ENCODE data around the gene MAP2K4. TPM values are rescaled to one million over a fixed set of nuclear protein-coding genes. Genes with fewer than 3 reads are reported as not detected.

Gene MAP2K4
- total and polyA plus RNA-seq, 2 donors (not counting 1 experiment from before 2014, with no cell fraction given): 23.5 to 25.4 TPM

DNA sequence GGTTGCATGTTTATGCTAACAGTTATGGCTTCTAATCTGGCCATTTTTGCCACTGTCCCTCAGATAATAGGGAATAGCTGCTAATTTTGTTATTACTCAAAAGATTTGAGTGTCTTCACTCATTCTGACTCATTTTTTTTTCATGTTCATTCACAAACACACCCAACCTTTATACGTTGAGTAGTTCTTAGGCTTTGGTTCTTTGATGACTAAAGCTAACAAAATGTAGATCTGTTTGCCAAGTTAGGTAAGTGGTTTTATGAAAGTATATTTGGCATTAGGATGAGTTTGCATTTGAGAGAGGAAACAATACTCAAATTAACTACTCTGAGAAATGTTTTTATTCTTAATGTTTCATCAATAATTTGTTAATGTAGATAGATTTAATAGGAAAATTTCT is 3.6 kb downstream of the MAP2K4 start:
- TF ChIP-seq, protein P1, sequence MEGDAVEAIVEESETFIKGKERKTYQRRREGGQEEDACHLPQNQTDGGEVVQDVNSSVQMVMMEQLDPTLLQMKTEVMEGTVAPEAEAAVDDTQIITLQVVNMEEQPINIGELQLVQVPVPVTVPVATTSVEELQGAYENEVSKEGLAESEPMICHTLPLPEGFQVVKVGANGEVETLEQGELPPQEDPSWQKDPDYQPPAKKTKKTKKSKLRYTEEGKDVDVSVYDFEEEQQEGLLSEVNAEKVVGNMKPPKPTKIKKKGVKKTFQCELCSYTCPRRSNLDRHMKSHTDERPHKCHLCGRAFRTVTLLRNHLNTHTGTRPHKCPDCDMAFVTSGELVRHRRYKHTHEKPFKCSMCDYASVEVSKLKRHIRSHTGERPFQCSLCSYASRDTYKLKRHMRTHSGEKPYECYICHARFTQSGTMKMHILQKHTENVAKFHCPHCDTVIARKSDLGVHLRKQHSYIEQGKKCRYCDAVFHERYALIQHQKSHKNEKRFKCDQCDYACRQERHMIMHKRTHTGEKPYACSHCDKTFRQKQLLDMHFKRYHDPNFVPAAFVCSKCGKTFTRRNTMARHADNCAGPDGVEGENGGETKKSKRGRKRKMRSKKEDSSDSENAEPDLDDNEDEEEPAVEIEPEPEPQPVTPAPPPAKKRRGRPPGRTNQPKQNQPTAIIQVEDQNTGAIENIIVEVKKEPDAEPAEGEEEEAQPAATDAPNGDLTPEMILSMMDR (conservative IDR thresholded peaks at IDR 0.05 in 1 of 2, IDR thresholded peaks at IDR 0.05 in 1 of 2; ENCODE audit: low read depth in 1 of 2, low read length in 2 of 2): no peak
- no peak for TF ChIP-seq EZH2 (IDR thresholded peaks at IDR 0.05; ENCODE audit: low read length, missing control alignments)
- no peaks in the 10 kb centered on the region for H3K36me3 ChIP-seq (ENCODE audit: control insufficient read depth, insufficient read depth, low read length)
- no peaks in the 10 kb centered on the region for H3K27me3 ChIP-seq (ENCODE audit: control insufficient read depth, insufficient read depth, low read length)
- peaks cover 3% of the 10 kb centered on the region for H4K20me1 ChIP-seq (ENCODE audit: control insufficient read depth, extremely low read depth, insufficient read depth, low read length)
- H3K79me2 ChIP-seq (ENCODE audit: control insufficient read depth, insufficient read depth, low read length): peaks cover 71% of the 10 kb centered on the region
- H3K9ac ChIP-seq (ENCODE audit: insufficient read depth, low read length): no peak overlapping the region
- H3K4me3 ChIP-seq (replicated peaks in 1 of 4; ENCODE audit: control extremely low read depth in 1 of 4, insufficient read depth in 1 of 4, low read depth in 3 of 4, low read length in 4 of 4): no peak overlapping the region
- peaks cover 6% of the 10 kb centered on the region for H3K4me1 ChIP-seq (ENCODE audit: control insufficient read depth, extremely low read depth, insufficient read depth, low read length)
- no peak overlapping the region for H2AFZ ChIP-seq (ENCODE audit: low read length)
- no peak overlapping the region for H3K27ac ChIP-seq (ENCODE audit: insufficient read depth, low read length)
- H3K4me2 ChIP-seq (ENCODE audit: extremely low read depth, insufficient read depth, low read length): no peak overlapping the region
- no peaks in the 10 kb centered on the region for H3K9me3 ChIP-seq (ENCODE audit: control insufficient read depth, insufficient read depth, low read depth, low read length)
- peak; percentile 18 to 87 for DNase-seq (ENCODE audit: low read depth in 2 of 2)

DNA sequence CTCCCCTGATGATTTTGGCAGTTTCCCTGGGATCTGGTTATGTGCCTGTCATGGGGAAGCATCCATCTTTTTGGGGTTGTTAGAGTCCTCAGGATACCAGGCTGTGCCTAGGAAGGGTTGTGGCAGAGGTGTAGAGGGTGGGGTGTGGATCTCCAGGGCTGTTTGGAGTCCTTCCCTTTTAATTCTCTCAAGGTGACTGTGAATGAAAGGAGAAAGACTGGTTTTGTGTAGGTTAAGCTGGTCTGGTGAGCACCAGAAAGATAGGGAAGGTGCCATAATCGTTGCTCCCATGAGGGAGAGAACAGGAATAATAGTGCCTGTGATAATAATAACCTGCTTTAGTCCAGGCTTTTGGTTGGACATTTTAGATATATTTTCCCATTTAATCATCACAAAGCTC is 7.0 kb downstream of the MAP2K4 start:
- no peaks in the 10 kb centered on the region for H4K20me1 ChIP-seq (ENCODE audit: control insufficient read depth, extremely low read depth, insufficient read depth, low read length)
- H3K27ac ChIP-seq (ENCODE audit: insufficient read depth, low read length): no peak overlapping the region
- H3K9ac ChIP-seq (ENCODE audit: insufficient read depth, low read length): no peak overlapping the region
- H3K4me2 ChIP-seq (ENCODE audit: extremely low read depth, insufficient read depth, low read length): no peak overlapping the region
- H3K79me2 ChIP-seq (ENCODE audit: control insufficient read depth, insufficient read depth, low read length): peaks cover 56% of the 10 kb centered on the region
- TF ChIP-seq, protein P1 (conservative IDR thresholded peaks at IDR 0.05 in 1 of 2, IDR thresholded peaks at IDR 0.05 in 1 of 2; ENCODE audit: low read depth in 1 of 2, low read length in 2 of 2): no peak
- TF ChIP-seq EZH2 (IDR thresholded peaks at IDR 0.05; ENCODE audit: low read length, missing control alignments): no peak
- no peaks in the 10 kb centered on the region for H3K36me3 ChIP-seq (ENCODE audit: control insufficient read depth, insufficient read depth, low read length)
- H3K4me3 ChIP-seq (replicated peaks in 1 of 4; ENCODE audit: control extremely low read depth in 1 of 4, insufficient read depth in 1 of 4, low read depth in 3 of 4, low read length in 4 of 4): no peak overlapping the region
- peaks cover 1% of the 10 kb centered on the region for H3K4me1 ChIP-seq (ENCODE audit: control insufficient read depth, extremely low read depth, insufficient read depth, low read length)
- H2AFZ ChIP-seq (ENCODE audit: low read length): no peak overlapping the region
- DNase-seq (ENCODE audit: low read depth in 2 of 2): no peak
- no peaks in the 10 kb centered on the region for H3K27me3 ChIP-seq (ENCODE audit: control insufficient read depth, insufficient read depth, low read length)
- H3K9me3 ChIP-seq (ENCODE audit: control insufficient read depth, insufficient read depth, low read depth, low read length): no peaks in the 10 kb centered on the region

DNA sequence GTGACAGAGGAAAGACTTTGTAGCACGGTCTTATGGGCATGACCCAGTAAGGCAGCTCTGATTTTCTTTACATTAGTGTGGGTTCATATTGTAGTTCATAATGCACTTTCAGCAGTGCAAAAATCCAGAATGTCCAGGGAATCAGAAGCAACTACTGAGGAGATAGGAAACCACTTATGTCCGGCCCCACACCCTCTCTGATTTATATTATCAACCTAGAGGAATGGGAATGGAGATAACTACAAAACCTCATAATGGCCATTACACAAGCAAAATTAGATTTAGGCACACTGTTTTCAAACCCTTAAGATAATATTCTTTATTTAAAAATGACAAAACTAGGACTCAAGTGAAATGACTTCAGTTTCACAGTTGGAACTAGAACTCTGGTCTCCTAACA is 7.9 kb downstream of the MAP2K4 start:
- Histone ChIP-seq H3K4me3 (replicated peaks in 1 of 4; ENCODE audit: control extremely low read depth in 1 of 4, insufficient read depth in 1 of 4, low read depth in 3 of 4, low read length in 4 of 4) (no peak overlapping the region), H4K20me1 (ENCODE audit: control insufficient read depth, extremely low read depth, insufficient read depth, low read length) (no peaks in the 10 kb centered on the region)

More for the DNA sequence above, 7.9 kb downstream of the MAP2K4 start:
- Histone ChIP-seq H3K4me1 (ENCODE audit: control insufficient read depth, extremely low read depth, insufficient read depth, low read length) (no peaks in the 10 kb centered on the region), H3K9ac (ENCODE audit: insufficient read depth, low read length) (no peak overlapping the region), H3K36me3 (ENCODE audit: control insufficient read depth, insufficient read depth, low read length) (no peaks in the 10 kb centered on the region), H3K4me2 (ENCODE audit: extremely low read depth, insufficient read depth, low read length) (no peak overlapping the region), H3K9me3 (ENCODE audit: control insufficient read depth, insufficient read depth, low read depth, low read length) (no peaks in the 10 kb centered on the region), H2AFZ (ENCODE audit: low read length) (no peak overlapping the region), H3K27me3 (ENCODE audit: control insufficient read depth, insufficient read depth, low read length) (no peaks in the 10 kb centered on the region), H3K27ac (ENCODE audit: insufficient read depth, low read length) (no peak overlapping the region), H3K79me2 (ENCODE audit: control insufficient read depth, insufficient read depth, low read length) (peaks cover 51% of the 10 kb centered on the region)
- DNase-seq (ENCODE audit: low read depth in 2 of 2): no peak
- TF ChIP-seq EZH2 (IDR thresholded peaks at IDR 0.05; ENCODE audit: low read length, missing control alignments): no peak
- TF ChIP-seq, protein P1 (conservative IDR thresholded peaks at IDR 0.05 in 1 of 2, IDR thresholded peaks at IDR 0.05 in 1 of 2; ENCODE audit: low read depth in 1 of 2, low read length in 2 of 2): no peak

All from fibroblast of lung (primary cell).